HK-2 (cell line): Measurements from ENCODE around the gene NOL4.

Source experiments
- DNase-seq: peaks from one replicate; pipeline ENCODE4 v3.0.0-alpha.2; 2018; ENCODE audit not compliant: unreplicated experiment

Gene NOL4

DNA sequence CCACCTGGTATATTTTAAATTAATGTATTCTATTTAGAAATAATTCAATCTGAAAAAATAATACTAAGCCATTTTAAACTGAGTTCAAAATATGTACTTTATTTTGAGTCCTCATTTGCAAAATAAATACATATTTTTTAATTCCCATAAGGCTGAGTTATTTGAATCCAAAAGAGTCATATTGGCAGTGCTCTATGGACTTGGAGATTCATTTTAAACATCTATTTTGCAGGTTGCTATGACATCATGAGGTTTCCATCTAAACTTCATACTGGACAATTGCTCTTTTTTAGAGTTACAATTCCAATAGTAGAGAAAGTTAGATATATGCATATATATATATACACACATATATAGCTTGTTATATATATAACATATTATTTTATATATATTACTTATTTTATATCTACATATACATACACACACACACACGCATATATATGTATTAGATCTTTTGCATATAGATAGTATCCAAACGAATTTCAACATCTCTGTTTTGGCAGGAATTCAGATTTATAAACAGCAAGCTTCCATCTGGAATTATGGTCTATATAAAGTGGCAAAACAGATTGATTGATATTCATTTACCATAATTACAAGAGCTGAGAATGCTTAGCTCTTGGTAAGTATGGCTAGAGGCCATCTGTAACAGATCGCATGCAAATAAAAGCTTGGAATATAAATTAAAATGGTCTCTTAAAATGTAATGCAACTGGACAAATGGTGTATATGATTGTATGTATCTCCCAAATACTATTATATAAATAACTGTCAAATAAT is 34.9 kb downstream of the NOL4 start:
- no peak for DNase-seq
